Activated CD4-positive, alpha-beta T cell treated with anti-CD3 and anti-CD28 coated beads for 48 hours (primary cell): Measurements from ENCODE around the gene ATP8A1.
"Not testable (repeated sequence)": the region's sequence is repeated elsewhere in the genome, so short reads cannot be mapped to it uniquely, and the experiment has no call there.

ENCODE experiments used
- DNase-seq: peaks from one replicate; pipeline ENCODE4 v3.0.0-alpha.2; 2020

The ATP8A1 gene

GRCh38 chr4:42656944-42657792 lies at the start of gene ATP8A1:
TSS of gene ATP8A1 (minus strand) at chr4:42657105. CDS start at chr4:42656873, 232 bp downstream.
- DNase-seq, result peak; percentile 93

GRCh38 chr4:42706086-42706485 lies 49.2 kb upstream of the ATP8A1 start:
- DNase-seq, result no peak

- no peak for DNase-seq
These were observed 46.9 kb upstream of the ATP8A1 start for GRCh38 chr4:42703813-42704212.

GRCh38 chr4:42702895-42703294 lies 46.0 kb upstream of the ATP8A1 start:
- no peak for DNase-seq

GRCh38 chr4:42701780-42702179 lies 44.9 kb upstream of the ATP8A1 start:
- not testable (repeated sequence) for DNase-seq

GRCh38 chr4:42690537-42690936 lies 33.6 kb upstream of the ATP8A1 start:
- DNase-seq, result no peak

- no peak for DNase-seq
These were observed 26.5 kb upstream of the ATP8A1 start for GRCh38 chr4:42683393-42683792.

- no peak for DNase-seq
These were observed 21.6 kb upstream of the ATP8A1 start for GRCh38 chr4:42678512-42678911.

GRCh38 chr4:42676066-42676951 lies 19.4 kb upstream of the ATP8A1 start:
- DNase-seq, result no peak

GRCh38 chr4:42673082-42673425 lies 16.1 kb upstream of the ATP8A1 start:
- DNase-seq, result peak; percentile 44

- DNase-seq, result no peak
These were observed 15.6 kb upstream of the ATP8A1 start for GRCh38 chr4:42672359-42673081.

GRCh38 chr4:42671431-42672194 lies 14.7 kb upstream of the ATP8A1 start:
- DNase-seq, result peak; percentile 56

- no peak for DNase-seq
These were observed 1.4 kb upstream of the ATP8A1 start for GRCh38 chr4:42658261-42658660.

- no peak for DNase-seq
These were observed 294 bp downstream of the ATP8A1 start for GRCh38 chr4:42656679-42656943.

- peak; percentile 51 for DNase-seq
These were observed 805 bp downstream of the ATP8A1 start for GRCh38 chr4:42655921-42656678.

GRCh38 chr4:42655269-42655637 lies 1.7 kb downstream of the ATP8A1 start:
- no peak for DNase-seq

- peak; percentile 27 for DNase-seq
These were observed 2.2 kb downstream of the ATP8A1 start for GRCh38 chr4:42654631-42655268.

- DNase-seq, result no peak
These were observed 3.0 kb downstream of the ATP8A1 start for GRCh38 chr4:42653626-42654560.

- not testable (repeated sequence) for DNase-seq
These were observed 4.2 kb downstream of the ATP8A1 start for GRCh38 chr4:42652529-42653231.

GRCh38 chr4:42649870-42650269 lies 7.0 kb downstream of the ATP8A1 start:
- no peak for DNase-seq
